RCC 7860 (cell line): ENCODE data around the gene LPCAT1.
A peak's percentile ranks its signal among the peaks of the same experiment; 100 is the strongest.
"Not testable (repeated sequence)": the region's sequence is repeated elsewhere in the genome, so short reads cannot be mapped to it uniquely, and the experiment has no call there.

Experiments used
- DNase-seq: peaks from one replicate; pipeline ENCODE4 v3.0.0-alpha.2; 2015; ENCODE audit warnings: low spot score
- FAIRE-seq: peaks from 2 replicates; lab custom pipeline; 2012; peaks lifted over from hg19 to GRCh38; lab: Jason Lieb, UNC

Gene LPCAT1

GRCh38 chr5:1523793-1524480, at the start of gene LPCAT1:
Gene LPCAT1 (minus strand): TSS chr5:1523960. CDS start chr5:1523844, 116 bp downstream.
- no peak for FAIRE-seq
- DNase-seq: peak; percentile 57

GRCh38 chr5:1571875-1572274, 48.1 kb upstream of the LPCAT1 start:
- not testable (repeated sequence) for DNase-seq
- FAIRE-seq: peak; percentile 38

- FAIRE-seq (no peak), DNase-seq (no peak)
Measured at GRCh38 chr5:1570975-1571374, 47.2 kb upstream of the LPCAT1 start.

- DNase-seq (peak; percentile 92), FAIRE-seq (peak; percentile 97)
Measured at GRCh38 chr5:1568201-1568979, 44.6 kb upstream of the LPCAT1 start.

- peak; percentile 44 for FAIRE-seq
- peak; percentile 31 for DNase-seq
Measured at GRCh38 chr5:1567527-1568200, 43.9 kb upstream of the LPCAT1 start.

GRCh38 chr5:1565737-1566734, 42.3 kb upstream of the LPCAT1 start:
- DNase-seq: no peak
- FAIRE-seq: no peak

GRCh38 chr5:1564824-1565736, 41.3 kb upstream of the LPCAT1 start:
- FAIRE-seq (no peak), DNase-seq (no peak)

- DNase-seq (peak; percentile 97), FAIRE-seq (peak; percentile 98)
Measured at GRCh38 chr5:1564182-1564748, 40.5 kb upstream of the LPCAT1 start.

GRCh38 chr5:1563617-1564181, 39.9 kb upstream of the LPCAT1 start:
- DNase-seq (no peak), FAIRE-seq (no peak)

GRCh38 chr5:1563051-1563461, 39.3 kb upstream of the LPCAT1 start:
- FAIRE-seq: no peak
- no peak for DNase-seq

- DNase-seq (no peak), FAIRE-seq (no peak)
Measured at GRCh38 chr5:1562599-1562998, 38.8 kb upstream of the LPCAT1 start.

GRCh38 chr5:1561402-1561929, 37.7 kb upstream of the LPCAT1 start:
- FAIRE-seq: no peak
- DNase-seq: no peak

GRCh38 chr5:1560499-1560898, 36.7 kb upstream of the LPCAT1 start:
- FAIRE-seq, DNase-seq: not testable (repeated sequence)

- no peak for DNase-seq
- no peak for FAIRE-seq
Measured at GRCh38 chr5:1558944-1559343, 35.2 kb upstream of the LPCAT1 start.

- DNase-seq (no peak), FAIRE-seq (no peak)
Measured at GRCh38 chr5:1557114-1557873, 33.5 kb upstream of the LPCAT1 start.

GRCh38 chr5:1555808-1556731, 32.3 kb upstream of the LPCAT1 start:
- no peak for DNase-seq
- no peak for FAIRE-seq
